Left forelimb (tissue), 1 donor: ENCODE data around the gene FAM13A.
"Not testable (repeated sequence)": the region's sequence is repeated elsewhere in the genome, so short reads cannot be mapped to it uniquely, and the experiment has no call there.

Source experiments
- DNase-seq: peaks from one replicate; pipeline ENCODE4 v3.0.0-alpha.2; 2018; ENCODE audit warnings: low spot score

The FAM13A gene

DNA sequence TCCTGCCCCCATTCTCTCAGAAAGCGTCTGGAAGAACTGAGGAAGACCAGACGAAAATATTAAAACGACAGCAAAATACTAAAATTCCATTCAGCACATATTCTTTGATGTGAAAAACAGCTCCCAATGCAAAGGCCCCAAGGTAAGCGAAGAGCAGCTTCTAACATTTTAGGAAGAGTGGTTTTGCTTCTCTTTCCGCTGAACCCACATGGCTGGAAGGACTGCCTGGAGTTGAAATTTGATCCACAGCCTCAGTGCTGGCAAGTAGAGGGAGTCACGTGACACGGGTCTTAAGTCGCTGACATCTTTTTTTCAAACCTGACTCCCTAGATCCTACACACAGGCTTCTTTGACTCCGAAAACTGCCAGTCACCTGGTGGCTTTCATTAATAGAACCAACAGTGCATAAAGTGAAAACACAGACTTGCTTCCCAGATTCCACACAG lies at the start of gene FAM13A:
Gene FAM13A, minus strand, starts transcription at position 233 of the 446 bp plus-strand sequence. Its CDS starts 221 bp downstream, at position 12.
- peak; percentile 82 for DNase-seq

DNA sequence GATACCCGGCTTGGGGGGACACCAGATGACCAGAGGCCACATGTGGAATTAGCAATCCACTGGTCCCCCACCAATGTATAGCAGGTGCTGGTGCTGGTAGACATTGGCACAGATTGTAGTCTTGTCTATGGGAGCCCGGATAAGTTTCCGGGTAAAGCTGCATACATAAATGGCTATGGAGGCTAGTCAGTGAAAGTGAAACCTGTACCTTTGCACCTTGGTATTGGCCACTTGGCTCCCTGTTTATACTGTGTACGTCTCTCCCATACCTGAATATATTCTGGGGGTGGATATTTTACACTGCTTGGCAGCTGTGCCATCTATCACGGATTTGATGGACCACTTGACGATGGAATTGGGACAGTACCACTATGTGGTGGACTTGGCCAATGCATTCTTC lies 48.7 kb upstream of the FAM13A start:
- DNase-seq = no peak

DNA sequence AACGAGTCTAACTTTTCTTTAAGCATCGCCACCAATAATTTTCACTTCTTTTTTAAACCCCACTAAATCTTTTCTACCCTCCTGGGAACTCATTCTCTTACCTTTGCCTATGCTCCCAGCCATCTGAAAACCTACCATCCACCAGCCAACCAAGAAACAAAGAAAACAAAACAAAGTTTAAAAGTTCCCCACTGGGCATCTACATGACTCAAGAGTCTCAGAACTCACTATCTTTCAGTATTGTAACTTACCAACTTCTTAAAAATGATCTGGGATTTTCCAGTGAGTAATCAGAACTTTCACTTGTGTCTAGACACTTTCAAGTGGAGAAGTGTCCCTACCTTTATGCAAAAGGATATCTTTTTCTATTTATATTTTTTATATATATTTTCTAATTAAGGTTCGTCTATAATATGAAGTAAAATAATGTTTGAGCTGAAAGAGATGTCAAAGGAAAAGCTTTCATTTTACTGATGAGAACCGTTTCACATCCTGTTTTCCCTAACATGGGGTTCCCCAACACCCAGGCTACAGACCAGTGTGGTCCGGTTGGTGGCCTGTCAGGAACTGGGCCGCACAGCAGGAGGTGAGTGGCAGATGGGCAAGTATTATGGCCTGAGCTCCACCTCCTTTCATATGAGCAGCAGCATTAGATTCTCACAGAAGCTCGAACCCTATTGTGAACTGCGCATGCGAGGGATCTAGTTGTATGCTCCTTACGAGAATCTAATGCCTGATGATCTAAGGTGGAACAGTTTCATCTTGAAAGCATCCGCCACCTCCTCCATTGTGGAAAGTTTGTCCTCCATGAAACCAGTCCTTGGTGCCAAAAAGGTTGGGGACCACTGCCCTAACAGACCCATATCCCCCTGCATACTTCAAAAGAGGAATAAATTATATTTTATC lies 44.5 kb upstream of the FAM13A start:
- no peak for DNase-seq

DNA sequence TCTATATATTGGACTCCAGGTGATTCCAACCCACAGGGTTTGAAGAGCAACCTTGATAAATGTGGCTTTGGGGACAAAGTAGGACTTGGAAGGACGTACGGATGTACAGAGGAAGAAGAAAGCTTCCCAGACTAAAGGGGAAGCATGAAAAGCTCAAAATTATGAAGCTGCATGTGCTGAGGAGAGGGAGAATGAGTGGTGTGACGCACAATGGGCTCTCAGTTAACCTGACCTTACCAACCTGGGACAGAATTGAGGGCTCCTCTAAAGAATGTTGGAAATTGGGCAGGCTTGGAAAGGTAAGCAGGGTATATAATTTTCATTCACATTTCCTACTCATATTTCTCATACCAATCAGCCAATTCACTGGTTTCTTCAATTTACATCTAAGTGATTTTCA lies 43.9 kb upstream of the FAM13A start:
- DNase-seq = no peak

DNA sequence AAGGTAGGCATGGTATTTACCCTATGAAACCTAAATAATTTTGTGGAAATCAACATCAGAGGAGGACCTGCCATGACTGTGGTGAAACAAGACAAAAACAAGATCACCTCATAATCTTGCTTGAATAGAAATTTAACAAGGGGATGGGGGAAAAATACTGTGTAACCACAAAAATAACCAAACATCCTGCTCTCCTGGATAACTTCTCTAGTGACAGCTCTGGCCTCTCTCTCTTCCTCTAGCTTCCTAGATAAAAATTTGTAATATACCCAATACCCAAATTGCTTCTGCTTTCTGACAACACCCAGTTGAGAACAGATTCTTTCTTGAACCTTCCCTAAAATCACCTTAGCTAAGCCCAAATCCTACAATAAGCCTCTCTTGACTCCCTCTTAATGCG lies 42.5 kb upstream of the FAM13A start:
- no peak for DNase-seq

DNA sequence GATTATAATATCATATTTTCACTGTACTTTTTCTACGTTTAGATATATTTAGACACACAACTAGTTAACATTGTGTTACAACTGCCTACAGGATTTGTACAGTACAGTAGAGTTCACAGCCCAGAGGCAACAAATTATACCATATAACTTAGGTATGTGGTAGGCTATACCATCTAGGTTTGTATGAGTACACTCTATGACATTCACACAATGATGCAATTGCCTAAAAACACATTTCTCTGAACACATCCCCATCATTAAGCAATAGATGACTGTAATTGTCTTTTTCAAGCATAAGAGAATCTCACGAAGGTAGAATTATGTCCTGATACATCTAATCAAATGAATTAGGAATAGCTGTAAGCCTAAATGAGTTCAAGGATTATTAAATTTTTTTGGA lies 42.0 kb upstream of the FAM13A start:
- no peak for DNase-seq

DNA sequence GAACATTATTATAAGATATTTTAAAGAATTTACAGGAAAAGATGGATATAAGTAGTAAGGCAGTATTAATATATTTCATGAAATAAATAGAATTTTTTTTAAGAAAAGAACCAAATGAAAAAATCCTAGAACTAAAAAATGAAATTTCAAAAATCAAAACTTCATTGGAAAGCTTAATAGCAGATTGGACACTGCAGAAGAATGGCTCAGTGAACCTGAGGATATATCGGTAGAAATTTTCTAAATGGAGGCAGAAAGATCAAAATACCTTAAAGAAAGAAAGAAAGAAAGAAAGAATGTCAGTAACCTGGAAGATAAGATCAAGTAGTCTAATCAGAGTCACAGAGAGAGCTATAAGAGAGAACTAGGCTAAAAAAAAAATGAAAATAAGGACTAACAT lies 21.3 kb upstream of the FAM13A start:
- no peak for DNase-seq

DNA sequence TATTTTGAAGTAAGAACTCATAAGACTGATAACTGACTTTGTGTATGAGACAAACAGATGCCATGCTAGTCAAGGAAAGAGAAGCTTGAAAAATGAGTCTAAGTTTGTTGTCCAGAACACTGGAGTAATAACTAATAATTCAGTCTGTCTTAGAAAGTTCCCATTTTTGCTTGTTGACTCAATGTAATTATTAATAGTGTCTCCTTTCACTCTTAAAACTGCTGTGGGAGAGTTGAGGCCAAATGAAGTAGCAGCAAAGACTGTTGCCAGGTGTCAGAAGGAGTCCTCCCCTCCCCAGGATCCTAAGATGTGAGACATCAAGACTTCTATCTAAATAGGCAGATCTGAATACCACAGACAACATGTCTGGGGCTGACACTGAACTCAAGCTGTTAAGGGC lies 20.8 kb upstream of the FAM13A start:
- no peak for DNase-seq

DNA sequence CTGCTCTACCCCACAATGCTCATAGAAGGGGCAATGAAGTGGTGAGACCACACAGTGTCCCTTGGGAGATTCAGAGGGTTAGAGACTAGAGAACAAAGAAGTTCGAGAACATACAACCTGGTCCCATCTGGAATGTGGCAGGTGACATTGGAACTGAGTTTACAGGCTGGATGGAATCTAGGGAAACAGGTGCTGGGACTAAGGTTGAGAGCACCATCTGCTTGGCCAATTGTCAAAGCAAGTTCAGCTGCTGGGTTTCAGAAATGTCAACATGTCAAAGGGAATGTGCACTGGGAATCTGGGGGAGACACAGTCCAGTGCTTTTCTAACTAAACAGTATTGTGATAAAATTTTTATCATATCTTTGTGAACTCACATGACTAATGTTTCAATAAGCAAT lies 15.9 kb upstream of the FAM13A start:
- DNase-seq = no peak

DNA sequence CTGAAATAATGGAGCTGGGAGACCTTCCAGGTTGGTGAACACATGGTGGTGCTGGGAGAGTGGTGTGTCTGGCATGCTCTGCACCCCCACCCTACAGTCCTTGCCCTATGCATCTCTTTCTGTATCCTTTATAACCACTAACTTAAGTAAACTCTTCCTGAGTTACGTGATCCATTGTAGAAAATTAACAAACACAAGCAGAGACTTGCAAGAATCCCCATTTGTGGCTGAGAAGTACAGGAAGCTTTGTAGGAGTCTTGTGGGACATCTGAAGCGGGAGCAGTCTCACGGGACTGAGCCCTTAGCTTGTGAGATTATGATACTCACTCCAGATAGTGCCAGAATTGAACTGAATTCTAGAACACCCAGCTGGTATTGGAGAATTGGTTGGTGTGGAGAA lies 14.3 kb upstream of the FAM13A start:
- no peak for DNase-seq

DNA sequence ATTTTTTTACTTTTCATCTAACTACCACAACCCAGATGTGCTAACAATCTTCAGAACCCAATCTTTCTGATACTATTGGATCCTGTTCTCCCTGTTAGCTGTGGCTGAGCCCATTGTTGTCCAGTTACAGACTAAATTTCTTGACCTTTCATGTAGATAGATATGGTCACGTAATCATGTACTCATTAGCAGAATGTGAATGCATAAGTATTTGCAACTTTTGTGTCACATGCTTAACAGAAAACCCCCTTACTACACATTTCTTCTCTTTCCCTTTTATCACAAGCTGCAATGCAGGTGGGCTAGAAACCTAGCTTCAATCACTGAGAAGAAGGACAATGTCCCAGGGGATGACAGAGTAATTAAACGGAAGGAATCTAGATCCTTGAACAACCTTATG lies 13.1 kb upstream of the FAM13A start:
- no peak for DNase-seq

DNA sequence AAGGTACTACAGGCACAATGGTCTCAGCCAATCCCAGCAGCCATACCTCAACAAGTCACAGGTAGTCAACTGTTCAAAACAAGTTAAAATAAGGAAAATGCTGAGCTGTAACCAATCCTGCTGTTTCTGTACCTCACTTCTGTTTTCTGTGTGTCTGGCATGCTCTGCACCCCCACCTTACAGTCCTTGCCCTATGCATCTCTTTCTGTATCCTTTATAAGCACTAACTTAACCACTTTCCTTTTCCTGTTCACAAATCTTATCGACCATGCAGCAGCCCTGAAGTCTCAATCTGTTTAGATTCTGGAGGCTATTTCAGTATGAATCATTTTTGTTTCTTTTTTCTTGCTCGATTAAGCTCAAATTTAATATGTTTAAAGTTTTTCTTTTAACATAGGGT lies 12.5 kb upstream of the FAM13A start:
- DNase-seq = no peak

DNA sequence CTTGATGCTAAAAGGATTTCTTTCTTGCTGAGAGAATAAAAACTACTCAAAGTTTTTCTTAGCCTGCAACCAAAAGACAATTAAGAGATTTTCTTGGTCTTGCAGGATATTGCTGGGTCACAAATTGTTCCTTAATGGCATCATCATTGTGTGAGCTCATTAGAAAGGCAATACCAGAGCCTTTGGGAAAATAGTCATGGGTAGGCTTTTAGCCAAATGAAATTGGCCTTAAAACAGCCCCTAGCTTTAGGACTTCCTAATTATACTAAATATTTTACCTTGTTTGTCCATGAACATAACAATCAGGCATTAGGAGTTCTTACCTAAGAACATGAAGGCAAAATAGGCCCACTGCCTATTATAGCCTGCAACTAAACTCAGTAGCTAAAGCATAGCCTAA lies 10.4 kb upstream of the FAM13A start:
- no peak for DNase-seq

DNA sequence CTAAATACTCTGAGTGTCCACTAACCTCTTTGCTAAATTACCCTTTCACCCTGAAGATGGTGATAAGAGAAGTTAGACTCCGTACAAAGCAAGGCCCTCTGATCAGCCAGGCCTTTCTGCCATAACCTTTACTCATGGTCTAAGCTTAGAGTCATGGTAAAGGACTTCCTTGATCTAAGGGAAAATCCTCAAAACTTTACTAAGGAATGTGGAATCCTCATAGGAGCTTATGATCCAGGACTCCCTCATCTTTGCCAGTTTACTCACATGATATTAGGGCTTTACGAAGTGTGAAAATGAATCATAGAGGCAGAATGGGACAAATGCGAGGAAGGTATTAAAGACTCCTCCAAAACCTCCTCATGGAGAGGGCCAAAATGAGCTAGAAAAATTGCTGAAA lies 7.9 kb upstream of the FAM13A start:
- DNase-seq = no peak

DNA sequence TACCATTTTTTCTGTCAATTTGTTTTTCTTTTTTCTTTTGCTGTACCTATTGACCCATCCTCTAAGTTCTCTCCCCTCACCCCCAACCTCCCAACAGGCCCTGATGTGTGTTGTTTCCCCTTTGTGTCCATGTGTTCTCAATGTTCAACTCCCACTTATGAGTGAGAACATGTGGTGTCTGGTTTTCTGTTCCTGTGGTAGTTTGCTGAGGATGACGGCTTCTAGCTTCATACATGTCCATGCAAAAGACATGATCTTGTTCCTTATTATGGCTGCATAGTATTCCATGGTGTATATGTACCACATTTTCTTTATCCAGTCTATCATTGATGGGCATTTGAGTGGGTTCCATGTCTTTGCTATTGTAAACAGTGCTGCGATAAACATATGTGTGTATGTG lies 859 bp upstream of the FAM13A start:
- not testable (repeated sequence) for DNase-seq

DNA sequence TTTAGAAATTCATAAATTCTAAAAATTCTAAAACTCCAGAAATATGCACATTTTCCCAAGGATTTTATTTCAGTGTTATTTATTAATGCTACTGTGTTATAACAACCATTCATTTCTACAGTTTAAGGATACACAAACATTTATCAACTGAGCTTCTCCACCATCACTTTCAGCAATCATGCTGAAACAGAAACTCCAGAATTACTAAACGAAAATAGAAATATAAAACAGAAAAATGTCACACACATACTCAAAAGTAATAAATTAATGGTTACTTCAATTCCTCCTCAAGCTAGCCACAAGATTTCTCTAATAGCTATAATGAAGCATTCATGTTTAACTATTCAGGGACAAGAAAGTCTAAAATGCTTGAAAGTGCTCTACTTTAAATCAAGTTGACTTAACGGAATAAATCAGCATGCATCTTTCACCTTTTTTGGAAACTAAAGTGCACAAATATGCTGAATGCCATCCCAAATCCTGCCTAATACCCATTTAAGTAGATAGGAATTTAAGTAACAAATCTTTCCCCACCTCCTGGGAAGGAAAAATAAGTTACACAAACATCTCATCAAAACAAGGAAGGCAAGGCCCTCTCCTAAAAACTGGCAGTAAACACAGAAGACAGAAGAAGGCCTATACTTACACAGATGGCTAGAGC lies 563 bp downstream of the FAM13A start:
- DNase-seq = no peak

DNA sequence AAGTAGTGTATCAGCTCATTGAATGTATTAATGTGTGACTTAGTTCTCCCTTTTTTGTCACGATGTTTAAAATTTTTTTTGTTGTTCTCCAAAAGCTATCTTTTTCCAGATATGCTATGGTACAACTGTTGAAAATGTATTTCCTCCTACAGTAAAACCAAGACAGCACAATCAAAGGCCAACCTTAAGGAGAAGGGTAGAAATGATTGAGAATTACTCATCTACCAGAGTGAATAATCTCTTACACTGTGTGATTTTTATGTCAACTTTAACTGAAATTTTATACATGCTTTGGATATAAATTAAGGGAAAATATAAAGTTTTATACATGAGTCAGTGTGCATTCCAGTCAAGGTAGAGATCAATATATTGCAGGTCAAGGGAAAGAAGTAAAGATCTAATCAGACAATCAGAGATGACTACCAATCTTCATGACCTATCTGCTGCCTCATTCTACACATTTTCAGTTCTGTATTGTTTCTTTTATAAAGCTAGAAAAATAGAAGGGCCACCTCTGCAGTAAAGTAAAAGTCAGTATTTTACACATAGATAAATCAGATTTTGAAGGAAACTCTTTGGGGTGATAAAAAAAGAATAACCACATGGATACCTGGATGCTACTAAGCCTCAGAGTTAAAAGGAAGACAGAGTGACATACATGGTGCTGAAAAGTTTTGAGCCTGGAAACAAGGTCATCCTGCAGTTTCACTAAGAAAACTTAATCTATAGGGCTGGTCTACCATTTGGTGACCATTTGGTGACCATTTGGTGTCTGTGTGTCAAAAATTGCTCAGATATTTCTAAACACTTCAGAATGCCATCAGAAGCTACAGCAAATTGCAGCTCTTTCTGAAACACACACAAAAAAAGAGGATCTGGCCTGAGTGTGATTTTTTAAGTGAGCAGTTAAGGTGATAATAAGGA lies 1.6 kb downstream of the FAM13A start:
- DNase-seq = no peak

DNA sequence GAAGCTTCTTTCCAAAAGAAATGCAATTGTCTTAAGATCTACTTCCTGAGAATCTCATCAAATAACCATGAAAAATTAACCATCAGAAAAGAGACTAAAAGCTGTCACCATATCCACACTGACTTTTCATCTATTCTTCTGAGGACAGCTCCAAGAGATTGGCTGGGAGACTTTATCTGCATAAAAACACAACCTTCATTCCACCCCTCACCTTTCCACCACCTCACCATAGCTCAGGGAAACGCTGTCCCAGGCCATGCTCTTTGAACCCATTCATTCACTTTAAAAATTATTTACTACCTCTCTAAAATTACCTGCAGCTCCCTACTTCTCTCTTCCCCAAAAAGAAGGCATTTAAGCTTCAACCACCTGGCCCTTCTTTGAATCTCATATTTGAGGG lies 2.4 kb downstream of the FAM13A start:
- DNase-seq = no peak

DNA sequence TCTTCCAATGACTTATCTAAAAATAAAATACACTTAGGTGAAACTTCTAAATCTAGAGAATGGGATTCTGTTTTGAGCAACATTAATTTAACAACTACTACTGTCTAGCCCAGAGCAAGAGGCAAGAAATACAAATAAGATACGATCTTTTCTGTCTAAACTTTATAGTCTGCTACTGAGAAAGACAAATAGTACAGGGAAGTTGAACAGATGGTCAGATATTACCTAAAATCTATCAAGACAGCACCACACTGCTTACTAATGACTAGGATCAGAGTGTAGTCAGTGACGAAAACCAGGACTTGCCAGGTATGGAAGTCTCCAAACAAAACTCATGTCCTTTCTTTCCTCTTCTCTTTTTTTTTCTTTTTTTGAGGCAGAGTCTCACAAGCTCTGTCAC lies 7.1 kb downstream of the FAM13A start:
- DNase-seq = no peak

DNA sequence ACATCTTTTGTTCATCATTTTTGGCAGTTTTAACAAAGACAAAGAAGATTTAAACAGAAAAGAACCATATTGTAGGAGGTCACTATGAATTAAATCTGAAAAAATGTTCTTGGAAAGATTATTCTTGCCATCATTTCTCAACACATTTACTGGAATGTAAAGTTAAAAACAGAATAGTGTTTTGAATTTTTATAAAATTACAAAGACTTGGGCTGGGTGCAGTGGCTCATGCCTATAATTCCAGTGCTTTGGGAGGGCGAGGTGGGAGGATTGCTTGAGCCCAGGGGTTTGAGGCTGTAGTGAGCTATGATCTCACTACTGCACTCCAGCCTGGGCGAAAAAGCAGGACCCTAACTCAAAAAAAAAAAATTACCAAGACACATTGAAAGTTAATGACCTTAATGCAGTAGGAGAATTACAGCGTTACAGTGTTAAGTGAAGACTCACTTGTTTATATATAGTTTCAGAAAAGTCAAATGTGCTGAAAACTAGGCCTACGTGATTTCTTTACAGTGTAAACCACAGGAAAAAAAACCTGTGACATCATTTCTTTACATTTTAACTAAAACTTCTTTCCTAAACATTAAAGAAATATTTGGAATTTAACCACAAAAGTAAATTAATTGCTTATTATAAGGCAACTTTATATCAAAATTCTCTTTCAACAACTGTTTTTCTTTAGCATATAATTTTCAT lies 7.9 kb downstream of the FAM13A start:
- DNase-seq = no peak

DNA sequence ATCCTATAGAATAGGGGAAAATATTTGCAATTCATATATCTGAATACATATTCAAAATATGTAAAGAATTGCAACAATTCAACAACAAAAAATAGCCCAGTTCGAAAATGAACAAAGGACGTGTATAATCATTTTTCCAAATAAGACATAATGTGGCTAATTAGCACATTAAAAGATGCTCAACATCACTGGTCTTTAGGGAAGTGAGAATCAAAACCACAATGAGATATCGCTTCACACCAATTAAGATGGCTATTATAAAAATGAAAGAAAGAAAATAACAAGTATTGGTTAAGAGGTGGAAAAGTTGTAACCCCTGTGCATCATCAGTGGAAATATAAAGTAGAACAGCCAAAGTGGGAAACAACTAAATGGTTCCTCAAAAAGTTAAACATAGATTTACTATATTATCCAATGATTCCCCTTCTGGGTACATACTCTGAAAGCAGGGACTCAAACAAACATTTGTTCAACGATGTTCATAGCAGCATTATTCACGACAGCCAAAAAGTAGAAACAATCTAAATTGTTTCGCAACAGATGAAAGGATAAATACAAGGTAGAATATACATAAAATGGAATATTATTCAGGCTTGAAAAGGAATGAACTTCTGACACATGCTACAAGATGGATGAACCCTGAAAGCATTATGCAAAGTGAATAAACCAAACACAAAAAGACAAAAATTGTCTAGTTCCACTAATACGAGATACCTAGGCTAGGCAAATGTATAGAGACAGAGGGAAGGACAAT lies 12.7 kb downstream of the FAM13A start:
- DNase-seq = no peak
